ENCODE measurements around the gene DENND1C.
A peak's percentile ranks its signal among the peaks of the same experiment; 100 is the strongest.

The DENND1C gene

GRCh38 chr19:6524311-6524710 is 42.7 kb upstream of the DENND1C start:
- H3K36me3 ChIP-seq (ENCODE audit: insufficient read depth, low read length), result no peaks in the 10 kb centered on the region
- no peak for TF ChIP-seq EZH2 (IDR thresholded peaks at IDR 0.05; ENCODE audit: borderline replicate concordance, low read length)
- TF ChIP-seq CTCF (IDR thresholded peaks at IDR 0.05; ENCODE audit: low read length), result no peak
- no peaks in the 10 kb centered on the region for H4K20me1 ChIP-seq (ENCODE audit: insufficient read depth, low read length)
- H3K9me3 ChIP-seq (ENCODE audit: low read length), result no peaks in the 10 kb centered on the region
- peak overlapping the region; percentile 96 for H3K27ac ChIP-seq (ENCODE audit: low read depth, low read length, poor library complexity, severe bottlenecking)
- no peaks in the 10 kb centered on the region for H3K27me3 ChIP-seq (ENCODE audit: insufficient read depth, low read length)
- H3K9me2 ChIP-seq (ENCODE audit: low read depth, low read length), result no peaks in the 10 kb centered on the region
- H3K4me1 ChIP-seq (ENCODE audit: insufficient read depth, low read length, severe bottlenecking), result peaks cover 76% of the 10 kb centered on the region
- H3K9ac ChIP-seq (ENCODE audit: low read length), result no peak overlapping the region; the same call in 1 of the 2 replicates
- H3K4me3 ChIP-seq (ENCODE audit: low read depth, low read length, poor library complexity, severe bottlenecking), result no peak overlapping the region
- H3K4me2 ChIP-seq (ENCODE audit: low read length), result no peak overlapping the region
- H3F3A ChIP-seq (ENCODE audit: insufficient read depth, low read length), result peaks cover 6% of the 10 kb centered on the region
- no peaks in the 10 kb centered on the region for H3K79me2 ChIP-seq (ENCODE audit: insufficient read depth, low read length)
- no peak overlapping the region for H2AFZ ChIP-seq (ENCODE audit: low read length)

- TF ChIP-seq EZH2 (IDR thresholded peaks at IDR 0.05; ENCODE audit: borderline replicate concordance, low read length), result no peak
- no peak for TF ChIP-seq CTCF (IDR thresholded peaks at IDR 0.05; ENCODE audit: low read length)
- Histone ChIP-seq H3K79me2 (ENCODE audit: insufficient read depth, low read length) (no peaks in the 10 kb centered on the region), H3K27ac (ENCODE audit: low read depth, low read length, poor library complexity, severe bottlenecking) (peak overlapping the region; percentile 96), H3K9me2 (ENCODE audit: low read depth, low read length) (no peaks in the 10 kb centered on the region), H3K27me3 (ENCODE audit: insufficient read depth, low read length) (no peaks in the 10 kb centered on the region), H3K4me1 (ENCODE audit: insufficient read depth, low read length, severe bottlenecking) (peaks cover 76% of the 10 kb centered on the region), H3K4me2 (ENCODE audit: low read length) (peak overlapping the region; percentile 55), H3K9ac (ENCODE audit: low read length) (peak overlapping the region; percentile 50), H3F3A (ENCODE audit: insufficient read depth, low read length) (peaks cover 8% of the 10 kb centered on the region), H3K9me3 (ENCODE audit: low read length) (no peaks in the 10 kb centered on the region), H2AFZ (ENCODE audit: low read length) (no peak overlapping the region), H4K20me1 (ENCODE audit: insufficient read depth, low read length) (no peaks in the 10 kb centered on the region), H3K4me3 (ENCODE audit: low read depth, low read length, poor library complexity, severe bottlenecking) (peak overlapping the region; percentile 45), H3K36me3 (ENCODE audit: insufficient read depth, low read length) (no peaks in the 10 kb centered on the region)
Observed at GRCh38 chr19:6522712-6523111, 41.1 kb upstream of the DENND1C start.

GRCh38 chr19:6521718-6522646 is 40.4 kb upstream of the DENND1C start:
- Histone ChIP-seq H3K9ac (ENCODE audit: low read length) (peak overlapping the region; percentile 50), H3K4me1 (ENCODE audit: insufficient read depth, low read length, severe bottlenecking) (peaks cover 76% of the 10 kb centered on the region), H2AFZ (ENCODE audit: low read length) (no peak overlapping the region)

More at GRCh38 chr19:6521718-6522646, 40.4 kb upstream of the DENND1C start:
- H3K4me3 ChIP-seq (ENCODE audit: low read depth, low read length, poor library complexity, severe bottlenecking), result peak overlapping the region; percentile 45
- peaks cover 13% of the 10 kb centered on the region for H3F3A ChIP-seq (ENCODE audit: insufficient read depth, low read length)
- no peaks in the 10 kb centered on the region for H3K27me3 ChIP-seq (ENCODE audit: insufficient read depth, low read length)
- no peaks in the 10 kb centered on the region for H3K79me2 ChIP-seq (ENCODE audit: insufficient read depth, low read length)
- H3K36me3 ChIP-seq (ENCODE audit: insufficient read depth, low read length), result no peaks in the 10 kb centered on the region
- H3K9me3 ChIP-seq (ENCODE audit: low read length), result no peaks in the 10 kb centered on the region
- no peak for TF ChIP-seq EZH2 (IDR thresholded peaks at IDR 0.05; ENCODE audit: borderline replicate concordance, low read length)
- TF ChIP-seq CTCF (IDR thresholded peaks at IDR 0.05; ENCODE audit: low read length), result no peak
- no peaks in the 10 kb centered on the region for H3K9me2 ChIP-seq (ENCODE audit: low read depth, low read length)
- H3K4me2 ChIP-seq (ENCODE audit: low read length), result peak overlapping the region; percentile 55
- peak overlapping the region; percentile 96 for H3K27ac ChIP-seq (ENCODE audit: low read depth, low read length, poor library complexity, severe bottlenecking)
- H4K20me1 ChIP-seq (ENCODE audit: insufficient read depth, low read length), result no peaks in the 10 kb centered on the region
